SK-N-MC (cell line): ENCODE results near the gene ZBTB7B.

Source experiments
- DNase-seq: peaks from one replicate; pipeline ENCODE4 v3.0.0-alpha.2; 2011; ENCODE audit warnings: low read depth, low spot score
- H3K27ac ChIP-seq: fragments of 200-600 bp; sonication (generic); 2 replicates; pipeline ENCODE4 v1.5.1; 2016; ENCODE audit warnings: mixed run types
- H3K36me3 ChIP-seq: fragments of 200-600 bp; sonication (generic); 2 replicates; pipeline ENCODE4 v1.6.1; 2017; ENCODE audit warnings: antibody characterized with exemption, low read length, mixed read lengths; ENCODE audit not compliant: insufficient read depth
- H3K4me3 ChIP-seq: fragments of 200-600 bp; sonication (generic); 2 replicates; pipeline ENCODE4 v1.5.1; 2016
- H3K9ac ChIP-seq: fragments of 200-600 bp; sonication (generic); 2 replicates; pipeline ENCODE4 v1.8.0; 2017; ENCODE audit warnings: mixed run types, mixed read lengths; ENCODE audit not compliant: insufficient read length
- H3K9me3 ChIP-seq: fragments of 200-600 bp; sonication (generic); 2 replicates; pipeline ENCODE4 v1.6.1; 2017; ENCODE audit warnings: low read depth, mild to moderate bottlenecking, antibody characterized with exemption, low read length, moderate library complexity, mixed read lengths
- EZH2 ChIP-seq: fragments of 200-600 bp; sonication (generic); IDR thresholded peaks from one replicate; pipeline ENCODE4 v1.6.1; 2017; ENCODE audit warnings: antibody characterized with exemption
- FOXP2 ChIP-seq: optimal IDR thresholded peaks from 2 replicates; pipeline ENCODE3; 2011; ENCODE audit warnings: mild to moderate bottlenecking, moderate library complexity; ENCODE audit not compliant: insufficient read depth; ENCODE audit errors: extremely low read length, control extremely low read depth
- POLR2AphosphoS5 ChIP-seq: IDR thresholded peaks from 2 replicates; pipeline ENCODE4 v1.6.1; 2012; ENCODE audit warnings: mild to moderate bottlenecking, low read depth, low read length, borderline replicate concordance

Gene ZBTB7B

GRCh38 chr1:155044812-155045657 lies 42.4 kb downstream of the ZBTB7B start:
- no peak overlapping the region for H3K4me3 ChIP-seq
- no peaks in the 10 kb centered on the region for H3K36me3 ChIP-seq
- DNase-seq: no peak
- no peaks in the 10 kb centered on the region for H3K9me3 ChIP-seq
- H3K27ac ChIP-seq: no peak overlapping the region
- no peak overlapping the region for H3K9ac ChIP-seq
- TF ChIP-seq FOXP2 (no peak), POLR2AphosphoS5 (no peak), EZH2 (no peak)

GRCh38 chr1:155048449-155049334 lies 46.1 kb downstream of the ZBTB7B start:
- no peak for DNase-seq
- H3K27ac ChIP-seq: no peak overlapping the region
- H3K36me3 ChIP-seq: no peaks in the 10 kb centered on the region
- H3K4me3 ChIP-seq: no peak overlapping the region
- no peaks in the 10 kb centered on the region for H3K9me3 ChIP-seq
- no peak overlapping the region for H3K9ac ChIP-seq
- TF ChIP-seq FOXP2 (no peak), POLR2AphosphoS5 (no peak), EZH2 (no peak)

GRCh38 chr1:155049651-155050559 lies 47.3 kb downstream of the ZBTB7B start:
- H3K27ac ChIP-seq: peak overlapping the region; percentile 85
- DNase-seq: no peak
- H3K4me3 ChIP-seq: peak overlapping the region; percentile 97

GRCh38 chr1:155050560-155051341 lies 48.1 kb downstream of the ZBTB7B start, which contains the start of gene ADAM15:
TSS of gene ADAM15 (plus strand) at chr1:155051316. CDS start at chr1:155051387, 71 bp downstream.
- no peak for TF ChIP-seq FOXP2
- peak; percentile 83 for TF ChIP-seq POLR2AphosphoS5
- DNase-seq: no peak
- peak within 1 kb of the TSS; percentile 76 for H3K9ac ChIP-seq
- peak within 1 kb of the TSS; percentile 97 for H3K4me3 ChIP-seq
- H3K27ac ChIP-seq: peak within 1 kb of the TSS; percentile 85
- no peaks in the 10 kb centered on the region for H3K36me3 ChIP-seq
- no peaks in the 10 kb centered on the region for H3K9me3 ChIP-seq

More at GRCh38 chr1:155049651-155050559, 47.3 kb downstream of the ZBTB7B start:
- Histone ChIP-seq H3K9me3 (no peaks in the 10 kb centered on the region), H3K9ac (peak overlapping the region; percentile 76), H3K36me3 (no peaks in the 10 kb centered on the region)
- TF ChIP-seq FOXP2: no peak
- no peak for TF ChIP-seq EZH2
- TF ChIP-seq POLR2AphosphoS5: no peak

- peak overlapping the region; percentile 75 for H3K9ac ChIP-seq
- H3K36me3 ChIP-seq: no peaks in the 10 kb centered on the region
- no peak overlapping the region for H3K27ac ChIP-seq
- no peaks in the 10 kb centered on the region for H3K9me3 ChIP-seq
- no peak for DNase-seq
- peak overlapping the region; percentile 97 for H3K4me3 ChIP-seq
- TF ChIP-seq POLR2AphosphoS5 (peak; percentile 13; the same call in 1 of the 2 replicates), EZH2 (no peak)
Observed at GRCh38 chr1:155051342-155051776, 48.8 kb downstream of the ZBTB7B start.

GRCh38 chr1:155051777-155052398 lies 49.3 kb downstream of the ZBTB7B start:
- no peak overlapping the region for H3K27ac ChIP-seq
- no peak for DNase-seq

More at GRCh38 chr1:155051777-155052398, 49.3 kb downstream of the ZBTB7B start:
- Histone ChIP-seq H3K36me3 (no peaks in the 10 kb centered on the region), H3K9me3 (no peaks in the 10 kb centered on the region), H3K4me3 (peak overlapping the region; percentile 97), H3K9ac (peak overlapping the region; percentile 75)
- TF ChIP-seq EZH2: no peak
- TF ChIP-seq POLR2AphosphoS5: no peak
- TF ChIP-seq FOXP2: no peak
